PC-3 (cell line): ENCODE data around the gene CKAP5.

Experiments
- EZH2 ChIP-seq: fragments of 300-600 bp; sonication (generic); IDR thresholded peaks from one replicate; pipeline ENCODE4 v1.6.1; 2017; ENCODE audit warnings: antibody characterized with exemption, mild to moderate bottlenecking, low read length; ENCODE audit not compliant: unreplicated experiment
- EZH2phosphoT487 ChIP-seq: fragments of 300-600 bp; sonication (generic); IDR thresholded peaks from 2 replicates; pipeline ENCODE4 v1.6.1; 2018; ENCODE audit warnings: mild to moderate bottlenecking, antibody characterized with exemption, low read length, borderline replicate concordance
- TF ChIP-seq, protein P1 (sequence below): fragments of 300-600 bp; sonication (generic); conservative IDR thresholded peaks from 2 replicates; pipeline ENCODE4 v1.5.1; 2017; ENCODE audit warnings: antibody characterized with exemption, low read depth, mild to moderate bottlenecking, low read length

DNA sequence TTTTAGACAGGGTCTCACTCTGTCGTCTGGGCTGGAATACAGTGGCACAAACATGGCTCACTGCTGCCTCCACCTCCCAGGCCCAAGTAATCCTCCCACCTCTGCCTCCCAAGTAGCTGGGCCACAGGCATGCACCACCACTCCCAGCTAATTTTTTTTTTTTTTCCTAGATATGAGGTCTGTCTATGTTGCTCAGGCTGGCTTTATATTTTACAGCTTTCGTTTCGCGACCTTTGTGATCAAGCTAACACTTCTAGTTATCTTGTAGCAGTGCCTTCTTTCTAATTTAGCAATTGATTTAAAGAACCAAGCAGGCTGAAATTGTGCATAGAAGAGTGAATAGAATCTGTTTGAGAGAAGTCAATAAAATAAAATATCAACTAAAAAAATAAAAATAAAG is 11.3 kb downstream of the CKAP5 start:
- TF ChIP-seq, protein P1, sequence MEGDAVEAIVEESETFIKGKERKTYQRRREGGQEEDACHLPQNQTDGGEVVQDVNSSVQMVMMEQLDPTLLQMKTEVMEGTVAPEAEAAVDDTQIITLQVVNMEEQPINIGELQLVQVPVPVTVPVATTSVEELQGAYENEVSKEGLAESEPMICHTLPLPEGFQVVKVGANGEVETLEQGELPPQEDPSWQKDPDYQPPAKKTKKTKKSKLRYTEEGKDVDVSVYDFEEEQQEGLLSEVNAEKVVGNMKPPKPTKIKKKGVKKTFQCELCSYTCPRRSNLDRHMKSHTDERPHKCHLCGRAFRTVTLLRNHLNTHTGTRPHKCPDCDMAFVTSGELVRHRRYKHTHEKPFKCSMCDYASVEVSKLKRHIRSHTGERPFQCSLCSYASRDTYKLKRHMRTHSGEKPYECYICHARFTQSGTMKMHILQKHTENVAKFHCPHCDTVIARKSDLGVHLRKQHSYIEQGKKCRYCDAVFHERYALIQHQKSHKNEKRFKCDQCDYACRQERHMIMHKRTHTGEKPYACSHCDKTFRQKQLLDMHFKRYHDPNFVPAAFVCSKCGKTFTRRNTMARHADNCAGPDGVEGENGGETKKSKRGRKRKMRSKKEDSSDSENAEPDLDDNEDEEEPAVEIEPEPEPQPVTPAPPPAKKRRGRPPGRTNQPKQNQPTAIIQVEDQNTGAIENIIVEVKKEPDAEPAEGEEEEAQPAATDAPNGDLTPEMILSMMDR = no peak
- no peak for TF ChIP-seq EZH2
- TF ChIP-seq EZH2phosphoT487 = no peak
